EL (cell line): ENCODE measurements around the gene FUCA1.
A peak's percentile ranks its signal among the peaks of the same experiment; 100 is the strongest.
"Not testable (repeated sequence)": the region's sequence is repeated elsewhere in the genome, so short reads cannot be mapped to it uniquely, and the experiment has no call there.

ENCODE experiments used
- DNase-seq: peaks from one replicate; pipeline ENCODE4 v3.0.0-alpha.2; 2016

The FUCA1 gene

DNA sequence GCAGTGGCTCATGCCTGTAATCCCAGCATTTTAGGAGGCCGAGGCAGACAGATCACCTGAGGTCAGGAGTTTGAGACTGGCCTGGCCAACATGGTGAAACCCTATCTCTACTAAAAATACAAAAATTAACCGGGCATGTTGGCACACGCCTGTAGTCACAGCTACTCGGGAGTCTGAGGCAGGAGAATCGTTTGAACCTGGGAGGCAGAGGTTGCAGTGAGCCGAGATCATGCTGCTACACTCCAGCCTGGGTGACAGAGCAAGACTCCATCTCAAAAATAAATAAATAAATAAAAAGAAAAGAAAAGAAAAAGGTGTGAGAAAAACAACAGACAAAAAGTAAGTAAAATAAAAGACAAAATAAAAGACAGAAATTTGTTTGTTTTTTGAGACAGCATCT, 33.9 kb downstream of the FUCA1 start:
- not testable (repeated sequence) for DNase-seq

- no peak for DNase-seq
These were observed 40.4 kb downstream of the FUCA1 start for GRCh38 chr1:23827717-23828116.

- DNase-seq = not testable (repeated sequence)
These were observed 41.5 kb downstream of the FUCA1 start for GRCh38 chr1:23826590-23826989.

GRCh38 chr1:23825762-23826522, 42.1 kb downstream of the FUCA1 start:
- DNase-seq = no peak

- DNase-seq = peak; percentile 91
These were observed 42.9 kb downstream of the FUCA1 start, which contains the start of gene HMGCL for GRCh38 chr1:23825076-23825761. Gene HMGCL (minus strand): TSS chr1:23825429. CDS start chr1:23825415, 14 bp downstream.

GRCh38 chr1:23824711-23825075, 43.4 kb downstream of the FUCA1 start:
- no peak for DNase-seq

DNA sequence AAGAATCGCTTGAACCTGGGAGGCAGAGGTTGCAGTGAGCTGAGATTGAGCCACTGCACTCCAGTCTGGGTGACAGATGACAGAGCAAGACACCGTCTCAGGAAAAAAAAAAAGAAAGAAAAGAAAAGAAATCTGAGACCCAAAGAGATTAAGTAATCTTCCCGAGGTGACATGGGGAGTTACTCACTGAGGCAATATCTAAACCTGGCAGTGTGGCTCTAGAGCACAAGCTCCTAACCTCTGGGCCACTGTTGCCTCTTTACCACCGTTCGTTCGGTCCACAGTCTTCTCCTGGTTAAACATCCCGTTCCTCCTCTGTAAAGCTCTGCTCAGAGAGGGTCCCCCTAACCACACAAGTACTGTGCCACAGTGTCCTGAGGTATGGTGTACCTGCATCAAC, 44.3 kb downstream of the FUCA1 start:
- no peak for DNase-seq

- no peak for DNase-seq
These were observed 50.5 kb downstream of the FUCA1 start for GRCh38 chr1:23817633-23818032.

DNA sequence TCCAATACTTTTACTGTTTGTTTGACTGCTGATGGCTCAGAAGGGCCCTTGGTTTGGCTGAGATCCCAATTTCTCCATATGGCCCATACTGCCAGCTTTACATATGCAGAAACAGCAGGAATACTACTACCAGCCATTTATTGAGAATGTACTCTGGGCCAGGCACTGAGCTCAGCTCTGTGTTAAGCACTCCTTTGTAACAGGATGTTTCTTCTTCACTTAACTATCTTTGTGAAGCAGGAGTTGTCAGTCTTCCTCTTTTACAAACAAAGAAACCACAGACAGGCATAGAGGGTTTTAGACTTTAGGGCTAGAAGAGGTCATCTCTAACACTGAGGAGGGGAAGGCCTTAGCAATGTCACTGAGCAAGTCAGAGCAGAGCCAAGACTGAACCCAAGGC, 51.2 kb downstream of the FUCA1 start:
- no peak for DNase-seq

DNA sequence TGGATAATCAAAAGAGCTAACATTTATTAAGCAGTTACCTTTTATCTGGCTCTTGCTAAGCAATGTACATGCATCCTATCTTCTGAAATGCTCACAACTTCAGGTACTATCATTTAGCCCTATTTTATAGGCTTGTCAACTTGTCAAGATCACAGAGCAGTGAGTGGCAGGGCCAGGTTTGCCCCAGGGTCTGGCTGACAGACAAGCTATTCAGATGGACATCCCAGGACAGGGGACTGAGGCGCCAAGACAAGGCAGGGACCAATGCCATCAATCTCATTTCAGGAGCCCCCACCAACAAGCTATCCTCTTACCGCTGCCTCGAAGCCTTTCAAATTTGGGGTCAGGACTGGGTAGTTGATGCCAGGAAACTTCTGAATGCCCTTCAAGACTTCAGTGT, 51.7 kb downstream of the FUCA1 start:
- no peak for DNase-seq

GRCh38 chr1:23814016-23814415, 54.1 kb downstream of the FUCA1 start:
- DNase-seq = no peak

DNA sequence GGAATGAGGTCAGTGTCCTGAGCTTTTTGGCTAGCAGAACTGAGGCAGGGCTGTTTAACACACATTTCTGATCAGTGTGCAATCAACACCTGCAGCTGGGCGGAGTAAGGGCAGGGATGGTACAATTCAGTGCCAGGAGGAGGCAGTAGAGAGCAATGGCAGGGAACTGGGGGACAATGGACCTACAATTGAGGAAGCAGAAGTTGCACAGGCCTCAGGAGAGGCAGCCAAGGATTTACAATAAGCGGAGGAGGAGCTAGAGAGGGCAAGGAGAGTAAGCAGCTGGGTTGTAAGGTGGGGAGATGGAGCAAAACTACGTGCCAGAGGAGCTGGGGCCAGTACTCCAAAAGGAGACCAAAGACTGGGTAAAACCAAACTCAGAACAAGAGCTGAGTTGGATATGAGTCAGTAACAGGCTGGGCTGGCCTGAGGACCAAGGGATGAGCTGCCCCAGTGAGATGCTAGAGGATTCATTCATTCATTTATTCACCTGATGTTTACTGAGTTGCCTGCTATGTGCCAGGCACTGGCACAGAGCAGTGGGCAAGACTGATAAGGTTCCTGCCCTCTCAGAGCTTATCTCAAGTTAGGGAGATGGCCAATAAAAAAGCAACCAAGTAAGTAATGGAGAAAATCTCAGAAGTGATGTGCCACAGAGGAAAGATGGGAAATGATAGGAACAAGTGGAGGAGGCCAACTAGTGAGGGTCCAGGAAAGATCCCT, 57.1 kb downstream of the FUCA1 start:
- no peak for DNase-seq

DNA sequence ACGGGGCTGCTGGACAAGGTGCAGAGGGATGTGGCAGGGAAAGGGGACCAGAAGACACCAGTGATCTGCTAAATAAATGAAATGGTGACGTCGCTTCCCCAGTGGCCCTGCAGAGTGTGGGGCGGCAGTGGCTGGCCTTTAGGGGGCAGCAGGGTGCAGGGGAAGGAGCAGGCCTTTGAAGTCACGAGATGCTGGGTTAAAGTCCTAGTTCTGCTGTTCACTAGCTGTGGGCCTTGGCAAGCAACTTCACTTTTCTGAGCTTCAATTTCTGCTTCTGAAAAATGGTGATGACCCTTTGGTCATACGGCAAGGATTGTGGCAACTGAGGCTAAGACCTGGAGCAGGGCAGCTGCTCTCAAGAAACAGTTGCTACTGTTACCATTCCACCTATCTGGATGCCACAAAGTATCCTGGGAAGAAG, 58.3 kb downstream of the FUCA1 start:
- peak; percentile 71 for DNase-seq

GRCh38 chr1:23807453-23807852, 60.6 kb downstream of the FUCA1 start:
- DNase-seq = no peak

GRCh38 chr1:23806280-23806679, 61.8 kb downstream of the FUCA1 start:
- no peak for DNase-seq

GRCh38 chr1:23805025-23805424, 63.1 kb downstream of the FUCA1 start:
- no peak for DNase-seq

DNA sequence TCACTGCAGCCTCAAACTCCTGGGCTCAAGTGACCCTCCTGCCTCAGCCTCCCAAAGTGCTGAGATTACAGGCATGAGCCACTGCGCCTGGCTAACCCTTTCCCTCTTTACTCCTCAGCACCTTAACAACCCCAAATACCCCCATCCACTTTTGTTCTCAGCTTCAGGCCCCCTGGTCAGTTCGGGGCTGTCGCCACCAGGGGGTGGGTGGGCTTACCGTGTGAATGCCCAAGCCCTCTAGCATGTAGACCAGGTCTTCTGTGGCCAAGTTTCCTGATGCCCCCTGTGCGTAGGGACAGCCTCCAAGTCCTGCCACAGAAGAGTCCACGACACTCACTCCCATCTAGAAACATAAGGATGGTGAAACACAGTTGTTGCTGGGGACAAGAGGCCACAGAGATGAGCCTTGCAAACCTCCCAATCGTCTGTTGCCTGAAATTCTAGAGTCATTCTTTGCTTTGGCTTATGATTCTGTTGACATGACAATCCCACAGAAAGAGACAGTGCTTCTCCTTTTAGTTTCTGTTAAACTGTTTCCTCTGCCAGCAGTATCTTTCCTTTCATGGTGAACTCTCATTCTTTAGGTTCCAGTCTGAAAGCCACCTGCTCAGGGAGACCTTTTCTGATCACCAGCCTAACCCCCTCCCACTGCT, 63.8 kb downstream of the FUCA1 start:
- no peak for DNase-seq

GRCh38 chr1:23803674-23804073, 64.4 kb downstream of the FUCA1 start:
- no peak for DNase-seq

DNA sequence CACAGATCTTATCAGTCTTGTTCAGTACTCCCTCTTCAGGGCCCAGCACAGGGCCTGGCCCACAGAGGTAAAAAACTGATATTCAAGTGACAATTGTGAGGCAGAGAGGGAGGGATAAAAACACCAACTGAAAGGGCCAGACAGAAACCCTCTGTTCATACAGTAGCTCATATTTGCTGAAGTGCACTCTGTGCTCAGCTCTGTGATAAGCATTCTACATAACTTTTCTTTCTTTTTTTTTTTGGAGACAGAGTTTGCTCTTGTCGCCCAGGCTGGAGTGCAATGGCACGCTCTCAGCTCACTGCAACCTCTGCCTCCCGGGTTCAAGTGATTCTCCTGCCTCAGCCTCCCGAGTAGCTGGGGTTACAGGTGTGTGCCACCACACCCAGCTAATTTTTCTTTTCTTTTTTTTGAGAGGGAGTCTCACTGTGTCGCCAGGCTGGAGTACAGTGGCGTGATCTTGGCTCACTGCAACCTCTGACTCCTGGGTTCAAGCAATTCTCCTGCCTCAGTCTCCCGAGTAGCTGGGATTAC, 65.2 kb downstream of the FUCA1 start:
- not testable (repeated sequence) for DNase-seq

GRCh38 chr1:23801876-23802275, 66.2 kb downstream of the FUCA1 start:
- DNase-seq = no peak

DNA sequence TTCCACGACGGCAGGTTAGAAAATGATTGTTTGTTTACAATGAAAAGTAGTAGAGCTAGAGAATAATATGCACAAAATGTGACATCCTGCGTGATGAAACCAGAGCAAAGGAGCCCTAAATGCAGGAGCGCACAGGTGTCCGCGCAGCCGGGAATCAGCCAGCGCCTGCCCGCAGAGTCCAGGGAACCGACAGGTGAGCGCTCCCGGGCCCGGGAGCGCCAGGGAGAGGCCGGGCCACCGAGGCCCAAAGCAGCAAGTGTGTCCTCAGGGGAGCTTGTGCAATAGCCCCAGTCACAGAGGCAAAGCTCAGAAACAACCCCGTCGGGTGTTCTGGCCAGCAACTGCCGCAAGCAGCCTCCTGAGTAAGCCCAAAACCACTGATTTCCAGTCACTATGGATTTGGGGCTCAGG, 66.7 kb downstream of the FUCA1 start:
- no peak for DNase-seq

DNA sequence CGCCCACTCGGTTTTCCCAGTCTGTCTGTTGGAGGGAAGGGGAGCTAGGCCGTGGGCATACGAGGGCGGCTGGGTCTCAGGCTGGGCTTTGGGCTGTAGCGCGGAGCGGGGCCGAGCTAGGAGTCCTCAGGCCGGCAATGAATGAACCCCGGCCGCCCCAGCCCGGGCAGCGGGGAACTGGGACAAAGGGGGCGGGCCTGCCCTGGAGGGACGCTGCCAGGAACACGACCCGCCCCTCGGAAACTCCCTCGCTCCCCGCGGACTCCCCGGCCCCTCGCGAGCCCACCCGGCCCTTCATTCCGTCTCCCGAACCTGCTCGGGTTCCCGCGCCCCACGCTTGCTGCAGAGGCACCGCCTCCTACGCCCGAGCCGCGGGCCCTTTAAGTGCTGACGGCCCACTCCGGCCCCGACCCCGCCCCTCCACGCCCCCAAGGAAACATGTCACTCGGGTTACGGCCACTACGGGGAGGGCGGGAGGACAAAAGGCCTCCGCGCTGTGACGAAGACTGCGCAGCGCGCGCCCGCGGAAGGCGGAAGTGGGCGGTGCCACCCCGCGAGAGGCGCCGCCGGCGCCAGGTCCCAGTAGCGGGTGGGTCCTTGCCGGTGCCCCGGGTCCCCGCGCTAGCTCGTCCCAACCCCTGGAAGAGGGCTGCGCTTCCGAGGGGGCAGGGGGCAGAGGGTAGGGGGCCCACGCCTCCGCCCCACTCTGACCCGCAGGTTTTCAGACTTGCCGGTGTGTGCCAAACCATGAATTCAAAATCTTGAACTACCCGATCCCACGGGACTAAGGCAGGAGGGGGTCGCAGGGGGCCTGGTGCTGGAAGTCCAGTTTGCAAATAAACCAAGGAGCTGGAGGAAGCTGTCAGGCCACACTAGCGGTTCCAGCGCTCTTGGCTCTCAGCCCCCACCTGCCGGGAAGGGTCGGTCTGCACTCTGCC, 67.4 kb downstream of the FUCA1 start, which contains the start of gene GALE:
GALE (minus strand) TSS at position 355 of the 938 bp plus-strand sequence. CDS start 1,747 bp downstream, outside the sequence.
- peak; percentile 96 for DNase-seq
